Stimulated activated CD4-positive, alpha-beta T cell treated with anti-CD3 and anti-CD28 coated beads, Interleukin-1b, Interleukin-23, amount 100 ng/mL, for 24 hours (primary cell): ENCODE measurements around the gene CRACDL.

Experiments used
- DNase-seq, 4 experiments: peaks; one replicate each; pipeline ENCODE4 v3.0.0-alpha.2; 2020; ENCODE audit warnings: low read depth in 4 of 4, low spot score in 1 of 4

CRACDL gene

GRCh38 chr2:98924910-98925309 is 11.1 kb downstream of the CRACDL start:
- no peak for DNase-seq

- DNase-seq = no peak
Observed at GRCh38 chr2:98924038-98924830, 11.8 kb downstream of the CRACDL start.

- DNase-seq = no peak
Observed at GRCh38 chr2:98923244-98923940, 12.6 kb downstream of the CRACDL start.

GRCh38 chr2:98921062-98921461 is 15.0 kb downstream of the CRACDL start:
- DNase-seq = no peak

- DNase-seq = no peak
Observed at GRCh38 chr2:98917031-98917471, 19.0 kb downstream of the CRACDL start.

GRCh38 chr2:98915751-98916358 is 20.2 kb downstream of the CRACDL start:
- DNase-seq = no peak

- DNase-seq = no peak
Observed at GRCh38 chr2:98914713-98915580, 21.1 kb downstream of the CRACDL start.

- DNase-seq = no peak
Observed at GRCh38 chr2:98913916-98914712, 21.9 kb downstream of the CRACDL start.

- DNase-seq = no peak
Observed at GRCh38 chr2:98912957-98913915, 22.8 kb downstream of the CRACDL start.

- DNase-seq = no peak
Observed at GRCh38 chr2:98912221-98912851, 23.7 kb downstream of the CRACDL start.

- DNase-seq = no peak
Observed at GRCh38 chr2:98911376-98912154, 24.5 kb downstream of the CRACDL start.

GRCh38 chr2:98911126-98911375 is 25.0 kb downstream of the CRACDL start:
- no peak for DNase-seq

GRCh38 chr2:98910349-98911125 is 25.5 kb downstream of the CRACDL start:
- no peak for DNase-seq

GRCh38 chr2:98909317-98910211 is 26.5 kb downstream of the CRACDL start:
- DNase-seq = no peak

- no peak for DNase-seq
Observed at GRCh38 chr2:98908931-98909316, 27.1 kb downstream of the CRACDL start.
